Measurements from ENCODE around the gene SORBS2.

Gene SORBS2

DNA sequence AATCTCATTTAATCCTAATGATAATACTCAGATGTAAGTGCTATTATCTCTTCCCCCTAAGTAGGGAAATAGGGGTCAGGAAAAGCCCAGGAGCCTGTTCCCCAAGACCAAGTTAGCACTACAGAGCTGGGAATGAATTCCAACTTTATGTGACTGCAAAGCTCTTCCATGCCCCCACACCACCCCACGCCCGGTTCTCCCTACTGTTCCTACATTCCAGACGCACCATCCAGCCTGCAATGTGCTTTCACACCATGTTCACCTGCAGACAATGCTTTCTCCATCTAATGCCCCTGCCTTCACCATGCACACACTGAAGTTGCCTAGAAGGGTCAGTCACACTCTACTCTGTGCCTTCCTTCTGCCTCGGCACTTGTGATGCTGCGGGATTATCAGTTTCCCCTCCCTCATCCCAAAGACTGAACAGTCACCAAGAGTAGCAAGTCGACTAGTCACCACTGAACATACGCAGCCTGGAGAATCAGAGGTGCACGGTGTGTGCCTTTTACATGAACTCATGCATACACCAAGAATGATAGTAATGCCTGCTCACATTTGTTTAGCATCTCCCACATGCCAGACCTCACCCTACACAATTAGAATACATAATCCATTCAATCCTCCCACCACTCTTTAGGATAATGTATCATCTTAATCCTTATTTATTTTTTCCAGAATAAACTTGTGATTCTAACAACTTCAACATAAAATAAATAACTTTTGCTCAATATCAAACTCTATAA lies 14.2 kb downstream of the SORBS2 start:
- peaks cover 5% of the 10 kb centered on the region for H3K36me3 Mint-ChIP-seq (ENCODE audit: low read depth)
- peaks cover 6% of the 10 kb centered on the region for H3K4me1 Mint-ChIP-seq
- no peak overlapping the region for H3K4me3 Mint-ChIP-seq
- H3K27ac Mint-ChIP-seq, result no peak overlapping the region
- H3K27me3 Mint-ChIP-seq (ENCODE audit: low read depth, poor library complexity), result peaks cover 12% of the 10 kb centered on the region
- DNase-seq, result no peak
- TF ChIP-seq, protein P1, sequence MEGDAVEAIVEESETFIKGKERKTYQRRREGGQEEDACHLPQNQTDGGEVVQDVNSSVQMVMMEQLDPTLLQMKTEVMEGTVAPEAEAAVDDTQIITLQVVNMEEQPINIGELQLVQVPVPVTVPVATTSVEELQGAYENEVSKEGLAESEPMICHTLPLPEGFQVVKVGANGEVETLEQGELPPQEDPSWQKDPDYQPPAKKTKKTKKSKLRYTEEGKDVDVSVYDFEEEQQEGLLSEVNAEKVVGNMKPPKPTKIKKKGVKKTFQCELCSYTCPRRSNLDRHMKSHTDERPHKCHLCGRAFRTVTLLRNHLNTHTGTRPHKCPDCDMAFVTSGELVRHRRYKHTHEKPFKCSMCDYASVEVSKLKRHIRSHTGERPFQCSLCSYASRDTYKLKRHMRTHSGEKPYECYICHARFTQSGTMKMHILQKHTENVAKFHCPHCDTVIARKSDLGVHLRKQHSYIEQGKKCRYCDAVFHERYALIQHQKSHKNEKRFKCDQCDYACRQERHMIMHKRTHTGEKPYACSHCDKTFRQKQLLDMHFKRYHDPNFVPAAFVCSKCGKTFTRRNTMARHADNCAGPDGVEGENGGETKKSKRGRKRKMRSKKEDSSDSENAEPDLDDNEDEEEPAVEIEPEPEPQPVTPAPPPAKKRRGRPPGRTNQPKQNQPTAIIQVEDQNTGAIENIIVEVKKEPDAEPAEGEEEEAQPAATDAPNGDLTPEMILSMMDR (IDR thresholded peaks at IDR 0.05), result no peak
- no peaks in the 10 kb centered on the region for H3K9me3 Mint-ChIP-seq

DNA sequence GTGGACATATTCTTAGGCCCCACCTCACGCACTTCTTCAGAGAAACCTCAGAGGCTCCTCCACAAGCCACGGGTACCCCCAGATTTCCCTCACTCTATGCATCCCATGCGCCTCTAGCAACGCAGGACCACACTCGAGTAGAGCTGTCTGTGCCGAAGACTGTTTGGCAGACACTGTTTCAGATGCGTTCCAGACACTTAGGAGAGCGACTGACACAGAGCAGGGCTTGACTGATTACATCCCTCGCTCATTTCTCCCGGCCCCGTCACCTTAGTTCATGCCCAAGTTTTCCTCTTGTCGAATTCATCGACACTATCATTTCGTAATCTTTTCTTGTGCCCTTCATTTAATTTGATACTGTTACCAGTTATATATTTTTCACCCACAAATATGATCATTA lies 15.0 kb downstream of the SORBS2 start:
- TF ChIP-seq, protein P1 (IDR thresholded peaks at IDR 0.05), result no peak
- Mint-ChIP-seq H3K36me3 (ENCODE audit: low read depth) (peaks cover 5% of the 10 kb centered on the region), H3K27ac (no peak overlapping the region), H3K4me3 (no peak overlapping the region), H3K27me3 (ENCODE audit: low read depth, poor library complexity) (peaks cover 12% of the 10 kb centered on the region), H3K4me1 (peaks cover 6% of the 10 kb centered on the region), H3K9me3 (no peaks in the 10 kb centered on the region)
- DNase-seq, result no peak

DNA sequence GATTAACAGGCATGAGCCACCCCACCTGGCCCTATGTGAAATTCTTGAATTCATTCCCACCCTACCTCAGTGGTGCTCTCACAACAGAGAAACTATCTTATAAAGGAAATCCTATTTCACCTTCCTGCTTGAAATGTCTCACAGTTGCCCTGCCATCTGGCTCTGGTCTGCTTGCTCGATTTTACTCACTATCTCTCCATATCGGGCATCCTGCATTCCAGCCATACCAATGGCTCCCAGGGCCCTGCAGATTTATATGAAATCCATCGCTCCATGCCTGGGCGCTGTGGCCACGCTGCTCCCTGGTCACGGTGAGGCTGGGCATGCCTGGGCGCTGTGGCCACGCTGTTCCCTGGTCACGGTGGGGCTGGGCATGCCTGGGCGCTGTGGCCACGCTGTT lies 15.8 kb downstream of the SORBS2 start:
- peaks cover 6% of the 10 kb centered on the region for H3K4me1 Mint-ChIP-seq
- TF ChIP-seq, protein P1 (IDR thresholded peaks at IDR 0.05), result no peak
- DNase-seq, result no peak
- H3K27ac Mint-ChIP-seq, result no peak overlapping the region
- H3K27me3 Mint-ChIP-seq (ENCODE audit: low read depth, poor library complexity), result peaks cover 12% of the 10 kb centered on the region
- no peak overlapping the region for H3K4me3 Mint-ChIP-seq
- H3K36me3 Mint-ChIP-seq (ENCODE audit: low read depth), result peaks cover 5% of the 10 kb centered on the region
- no peaks in the 10 kb centered on the region for H3K9me3 Mint-ChIP-seq

DNA sequence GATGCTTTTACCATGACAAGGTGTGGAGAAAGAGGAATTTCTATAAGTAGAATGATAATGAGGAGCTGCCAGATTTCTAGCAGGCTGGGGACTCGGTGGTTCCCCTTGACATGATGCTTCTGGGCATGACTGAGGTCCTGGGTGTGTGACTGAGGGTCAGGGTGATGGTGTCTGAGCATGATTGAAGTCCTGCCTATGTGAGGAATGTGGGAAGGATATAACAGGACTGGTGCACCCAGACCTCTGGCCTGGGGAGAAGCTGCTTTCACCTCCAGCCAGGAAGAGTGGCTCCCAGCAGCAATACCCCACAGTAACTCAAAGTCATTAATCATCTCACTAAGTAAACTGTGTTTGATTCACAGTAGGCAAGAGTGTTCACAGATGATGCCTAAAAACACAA lies 17.4 kb downstream of the SORBS2 start:
- DNase-seq, result no peak
- H3K4me1 Mint-ChIP-seq, result peaks cover 6% of the 10 kb centered on the region
- no peak overlapping the region for H3K27ac Mint-ChIP-seq
- H3K4me3 Mint-ChIP-seq, result no peak overlapping the region
- no peaks in the 10 kb centered on the region for H3K9me3 Mint-ChIP-seq
- H3K27me3 Mint-ChIP-seq (ENCODE audit: low read depth, poor library complexity), result peaks cover 12% of the 10 kb centered on the region
- no peaks in the 10 kb centered on the region for H3K36me3 Mint-ChIP-seq (ENCODE audit: low read depth)
- TF ChIP-seq, protein P1 (IDR thresholded peaks at IDR 0.05), result no peak

DNA sequence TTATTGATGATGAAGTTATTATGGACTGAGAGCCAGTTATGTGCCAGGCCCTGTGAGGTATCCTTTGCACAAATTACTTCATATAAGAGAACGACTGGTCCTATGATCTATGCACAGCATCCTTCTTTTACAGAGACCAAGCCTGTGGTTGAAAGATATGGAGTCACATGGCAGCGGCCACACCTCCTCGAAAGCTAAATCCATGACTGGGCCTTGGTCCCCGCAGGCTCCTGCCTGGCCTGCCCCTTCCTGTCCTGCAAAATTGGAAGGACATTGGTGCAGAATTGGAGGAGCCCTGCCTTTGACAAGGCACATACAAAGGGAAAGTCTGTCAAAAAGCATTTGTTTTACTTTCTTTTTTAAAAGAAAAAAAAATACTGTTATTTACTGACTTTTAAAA lies 18.3 kb downstream of the SORBS2 start:
- Mint-ChIP-seq H3K4me3 (no peak overlapping the region), H3K36me3 (ENCODE audit: low read depth) (no peaks in the 10 kb centered on the region), H3K9me3 (no peaks in the 10 kb centered on the region), H3K27ac (no peak overlapping the region), H3K4me1 (peaks cover 6% of the 10 kb centered on the region), H3K27me3 (ENCODE audit: low read depth, poor library complexity) (peaks cover 11% of the 10 kb centered on the region)
- DNase-seq, result no peak
- TF ChIP-seq, protein P1 (IDR thresholded peaks at IDR 0.05), result no peak

DNA sequence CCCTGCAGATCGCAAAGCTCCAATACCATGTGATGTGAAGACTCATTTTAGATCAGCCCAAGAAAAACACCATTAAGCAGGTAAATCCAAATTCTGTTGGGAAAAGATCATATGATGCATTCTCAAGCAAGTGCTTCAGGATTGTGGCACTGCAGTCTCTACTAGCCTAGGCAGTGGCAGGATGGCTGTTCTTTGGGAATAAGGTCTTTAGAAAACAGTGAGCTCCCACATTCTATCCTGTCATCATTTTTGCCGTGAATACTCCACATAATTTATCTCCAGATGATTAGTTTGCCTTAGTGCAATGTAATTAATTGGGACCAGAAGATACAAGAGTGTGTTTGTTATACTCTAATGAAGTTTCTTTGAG lies 18.9 kb downstream of the SORBS2 start:
- H3K9me3 Mint-ChIP-seq, result no peaks in the 10 kb centered on the region
- no peak for DNase-seq
- H3K4me3 Mint-ChIP-seq, result no peak overlapping the region
- H3K27me3 Mint-ChIP-seq (ENCODE audit: low read depth, poor library complexity), result peaks cover 10% of the 10 kb centered on the region
- H3K4me1 Mint-ChIP-seq, result peaks cover 6% of the 10 kb centered on the region
- H3K27ac Mint-ChIP-seq, result no peak overlapping the region
- no peaks in the 10 kb centered on the region for H3K36me3 Mint-ChIP-seq (ENCODE audit: low read depth)
- TF ChIP-seq, protein P1 (IDR thresholded peaks at IDR 0.05), result no peak

Measured in nephron progenitor cell (in vitro differentiated cells).